ENCODE data around the gene DUSP3. TPM values are rescaled to one million over a fixed set of nuclear protein-coding genes. Genes with fewer than 3 reads are reported as not detected.

DUSP3 gene
- total RNA-seq: 10 to 100 TPM; 24.7 to 26.3 TPM

DNA sequence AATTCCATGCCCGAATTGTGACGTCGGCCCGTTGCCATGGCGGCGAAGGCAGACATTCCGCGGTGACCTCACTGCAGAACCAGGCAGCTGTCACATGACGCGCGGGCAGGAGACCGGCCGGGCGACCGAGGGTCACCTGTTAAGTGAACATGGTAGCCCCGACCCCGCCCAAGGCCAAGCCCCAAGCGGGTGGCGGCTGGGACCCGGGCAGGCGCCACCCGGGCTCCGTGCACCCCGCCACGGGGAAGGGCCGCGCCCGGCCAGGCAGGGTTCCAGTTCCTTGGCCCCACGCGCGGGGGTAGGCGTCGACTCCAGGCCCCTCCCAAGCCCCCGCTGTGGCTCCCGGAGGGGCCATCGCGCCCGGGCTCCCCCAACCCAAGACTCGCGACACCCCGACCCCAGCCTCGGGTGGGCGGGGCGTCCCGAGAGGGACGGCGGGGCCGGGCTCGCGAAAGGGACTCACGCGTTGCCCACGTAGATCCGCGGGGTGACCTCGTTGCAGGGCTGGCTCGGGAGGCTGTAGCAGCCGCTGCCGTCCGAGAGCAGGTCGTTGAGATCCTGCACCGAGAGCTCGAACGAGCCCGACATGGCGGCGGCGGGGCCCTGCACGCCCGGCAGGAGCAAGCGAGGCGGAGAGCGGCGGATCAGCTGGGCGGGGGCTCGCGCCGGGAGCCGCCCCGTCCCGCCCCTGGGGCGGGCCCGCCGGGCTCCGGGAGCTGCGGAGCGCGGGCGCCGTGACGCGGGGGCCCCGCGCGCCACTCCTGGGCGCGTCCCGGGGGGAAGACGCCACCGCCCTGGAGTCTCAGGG, at the start of gene DUSP3:
TSS of gene DUSP3 (minus strand) at position 641 of the 808 bp plus-strand sequence. CDS start at position 588, 53 bp downstream.
- peak; percentile 72 for DNase-seq
- ATAC-seq: peak; percentile 97
- intact Hi-C loops (cut with micrococcal nuclease): no loop called here
- TF ChIP-seq, protein P1, sequence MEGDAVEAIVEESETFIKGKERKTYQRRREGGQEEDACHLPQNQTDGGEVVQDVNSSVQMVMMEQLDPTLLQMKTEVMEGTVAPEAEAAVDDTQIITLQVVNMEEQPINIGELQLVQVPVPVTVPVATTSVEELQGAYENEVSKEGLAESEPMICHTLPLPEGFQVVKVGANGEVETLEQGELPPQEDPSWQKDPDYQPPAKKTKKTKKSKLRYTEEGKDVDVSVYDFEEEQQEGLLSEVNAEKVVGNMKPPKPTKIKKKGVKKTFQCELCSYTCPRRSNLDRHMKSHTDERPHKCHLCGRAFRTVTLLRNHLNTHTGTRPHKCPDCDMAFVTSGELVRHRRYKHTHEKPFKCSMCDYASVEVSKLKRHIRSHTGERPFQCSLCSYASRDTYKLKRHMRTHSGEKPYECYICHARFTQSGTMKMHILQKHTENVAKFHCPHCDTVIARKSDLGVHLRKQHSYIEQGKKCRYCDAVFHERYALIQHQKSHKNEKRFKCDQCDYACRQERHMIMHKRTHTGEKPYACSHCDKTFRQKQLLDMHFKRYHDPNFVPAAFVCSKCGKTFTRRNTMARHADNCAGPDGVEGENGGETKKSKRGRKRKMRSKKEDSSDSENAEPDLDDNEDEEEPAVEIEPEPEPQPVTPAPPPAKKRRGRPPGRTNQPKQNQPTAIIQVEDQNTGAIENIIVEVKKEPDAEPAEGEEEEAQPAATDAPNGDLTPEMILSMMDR (IDR thresholded peaks at IDR 0.05): no peak
- Mint-ChIP-seq H3K27me3 (peaks cover 27% of the 10 kb centered on the region), H3K36me3 (ENCODE audit: low read depth) (peaks cover 6% of the 10 kb centered on the region), H3K4me1 (ENCODE audit: low read depth) (peaks cover 10% of the 10 kb centered on the region), H3K4me3 (peak within 1 kb of the TSS; percentile 79), H3K27ac (peak within 1 kb of the TSS; percentile 78), H3K9me3 (no peaks in the 10 kb centered on the region)
- CTCF ChIA-PET: interaction anchor here (0.9 to 1.6 kb wide), 4 partner anchors 12 to 105 kb away, joined by 3 to 9 read pairs (median 4); no protein-coding TSS in a partner anchor
- POLR2A ChIA-PET: interaction anchor here (0.6 kb wide), 1 partner anchor 47 kb away, joined by 3 read pairs; no protein-coding TSS in a partner anchor

DNA sequence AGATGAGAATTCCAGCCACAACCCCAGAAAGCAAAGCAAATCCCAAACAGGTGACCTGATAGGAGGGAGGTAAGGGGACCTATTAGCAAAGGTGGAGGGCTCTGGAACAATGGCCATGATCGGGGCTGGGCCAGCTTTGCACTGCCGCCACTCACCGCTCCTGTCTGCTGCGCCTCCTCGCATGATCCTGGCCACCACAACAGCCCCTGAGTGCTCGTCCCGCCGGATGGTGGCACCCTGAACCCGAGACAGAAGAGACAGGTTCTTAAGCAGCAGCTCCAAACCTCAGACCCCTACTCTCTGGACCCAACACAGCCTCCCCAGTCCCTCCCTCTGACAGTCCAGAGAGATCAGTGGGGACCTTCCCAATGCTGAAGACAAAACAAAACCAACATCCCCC, 48.8 kb upstream of the DUSP3 start:
- DNase-seq (no peak), ATAC-seq (no peak)
- peaks cover 3% of the 10 kb centered on the region for H3K4me1 Mint-ChIP-seq (ENCODE audit: low read depth)
- H3K27ac Mint-ChIP-seq: no peak overlapping the region
- POLR2A ChIA-PET: interaction anchor here (0.9 to 1.0 kb wide), 2 partner anchors 11 to 15 kb away, joined by 3 read pairs; no protein-coding TSS in a partner anchor
- H3K9me3 Mint-ChIP-seq: no peaks in the 10 kb centered on the region
- TF ChIP-seq, protein P1 (IDR thresholded peaks at IDR 0.05): no peak
- peaks cover 10% of the 10 kb centered on the region for H3K27me3 Mint-ChIP-seq
- intact Hi-C loops (cut with micrococcal nuclease): no loop called here
- H3K36me3 Mint-ChIP-seq (ENCODE audit: low read depth): no peaks in the 10 kb centered on the region
- CTCF ChIA-PET: interaction anchor here (1.0 to 5.6 kb wide), 2 partner anchors 18 to 67 kb away, joined by 3 to 29 read pairs; partner anchors contain the start of gene CD300LG
- H3K4me3 Mint-ChIP-seq: no peak overlapping the region

DNA sequence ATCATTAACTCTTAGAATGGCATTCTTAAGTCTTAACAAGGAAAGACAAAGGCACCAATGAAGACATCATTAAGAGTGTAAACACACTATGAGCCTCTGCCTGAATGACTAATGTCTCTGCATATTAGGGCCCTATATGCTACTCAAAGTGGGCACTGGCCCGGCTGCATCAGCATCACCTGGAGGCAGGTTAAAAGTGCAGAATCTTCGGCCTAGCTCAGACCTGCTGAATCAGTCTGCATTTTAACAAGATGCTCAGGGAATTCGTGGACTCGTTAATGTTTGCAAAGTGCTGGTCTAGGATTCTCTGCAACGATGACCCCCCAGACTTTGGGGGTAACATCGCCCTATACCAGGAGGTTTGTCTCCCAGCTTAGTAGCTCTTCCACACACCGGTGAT, 47.4 kb upstream of the DUSP3 start:
- no peak overlapping the region for H3K4me3 Mint-ChIP-seq
- intact Hi-C loops (cut with micrococcal nuclease): no loop called here
- H3K4me1 Mint-ChIP-seq (ENCODE audit: low read depth): no peaks in the 10 kb centered on the region
- DNase-seq: no peak
- TF ChIP-seq, protein P1 (IDR thresholded peaks at IDR 0.05): no peak
- H3K36me3 Mint-ChIP-seq (ENCODE audit: low read depth): no peaks in the 10 kb centered on the region
- H3K9me3 Mint-ChIP-seq: no peaks in the 10 kb centered on the region
- H3K27me3 Mint-ChIP-seq: peaks cover 2% of the 10 kb centered on the region
- ChIA-PET CTCF (interaction anchor here (1.0 to 5.6 kb wide), 2 partner anchors 20 to 65 kb away, joined by 3 to 29 read pairs; partner anchors contain the start of gene CD300LG), POLR2A (interaction anchor here (1.0 kb wide), 1 partner anchor 47 kb away, joined by 3 read pairs; the partner anchor contains the start of gene DUSP3)
- ATAC-seq: no peak
- no peak overlapping the region for H3K27ac Mint-ChIP-seq

DNA sequence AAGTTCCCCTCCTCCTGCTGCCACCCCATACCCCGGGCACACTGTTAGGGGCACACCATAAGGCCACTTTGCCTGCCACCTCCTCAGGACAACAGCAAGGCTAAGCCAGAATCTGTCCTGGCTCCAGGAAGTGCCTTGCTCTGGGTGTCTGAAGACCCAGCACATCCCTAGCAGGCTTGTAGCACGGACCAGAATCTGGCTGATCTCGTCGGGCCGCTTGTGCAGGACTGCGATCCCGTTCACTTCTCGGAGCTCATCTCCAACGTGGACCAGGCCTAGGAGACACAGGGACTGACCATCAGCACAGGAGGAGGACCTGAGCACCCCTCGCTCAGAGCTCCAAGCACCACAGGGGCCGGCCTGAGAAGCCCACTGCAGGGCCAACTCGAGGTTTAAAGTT, 46.8 kb upstream of the DUSP3 start:
- ATAC-seq (no peak), DNase-seq (no peak)
- Mint-ChIP-seq H3K27me3 (no peaks in the 10 kb centered on the region), H3K4me3 (no peak overlapping the region), H3K9me3 (no peaks in the 10 kb centered on the region), H3K36me3 (ENCODE audit: low read depth) (no peaks in the 10 kb centered on the region), H3K27ac (no peak overlapping the region), H3K4me1 (ENCODE audit: low read depth) (no peaks in the 10 kb centered on the region)
- ChIA-PET POLR2A (interaction anchor here (1.0 kb wide), 1 partner anchor 47 kb away, joined by 3 read pairs; the partner anchor contains the start of gene DUSP3), CTCF (interaction anchor here (5.6 kb wide), 1 partner anchor 20 kb away, joined by 29 read pairs; the partner anchor contains the start of gene CD300LG)
- intact Hi-C loops (cut with micrococcal nuclease): no loop called here
- TF ChIP-seq, protein P1 (IDR thresholded peaks at IDR 0.05): no peak

Measured in activated CD8-positive, alpha-beta T cell treated with anti-CD3 and anti-CD28 coated beads for 36 hours (primary cell).